ENCODE measurements around the gene GRIK4.
"Not testable (repeated sequence)": the region's sequence is repeated elsewhere in the genome, so short reads cannot be mapped to it uniquely, and the experiment has no call there.

GRIK4 gene

DNA sequence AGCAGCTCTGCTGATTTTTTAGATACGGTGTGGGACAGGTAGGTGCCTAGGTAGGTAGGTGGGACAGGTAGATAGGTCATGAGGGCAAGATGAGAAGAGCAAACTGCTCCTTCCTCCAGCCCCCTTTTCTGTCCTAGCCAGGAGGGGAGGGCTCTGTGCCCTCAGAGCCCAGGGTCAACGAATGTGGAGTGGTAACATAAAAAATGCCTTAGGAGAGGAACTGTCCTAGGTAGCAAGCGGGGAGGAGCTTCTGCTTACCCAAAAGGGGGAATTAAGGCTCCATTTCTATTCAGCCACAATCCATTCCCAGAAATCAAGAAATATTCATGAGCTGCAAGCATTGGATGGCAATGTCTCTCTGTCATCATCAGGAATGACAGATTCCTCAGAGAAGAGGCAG is 234.8 kb downstream of the GRIK4 start:
- no peak for DNase-seq (ENCODE audit: low spot score)

GRCh38 chr11:120746836-120747609 is 235.5 kb downstream of the GRIK4 start:
- DNase-seq (ENCODE audit: low spot score), result peak; percentile 89

DNA sequence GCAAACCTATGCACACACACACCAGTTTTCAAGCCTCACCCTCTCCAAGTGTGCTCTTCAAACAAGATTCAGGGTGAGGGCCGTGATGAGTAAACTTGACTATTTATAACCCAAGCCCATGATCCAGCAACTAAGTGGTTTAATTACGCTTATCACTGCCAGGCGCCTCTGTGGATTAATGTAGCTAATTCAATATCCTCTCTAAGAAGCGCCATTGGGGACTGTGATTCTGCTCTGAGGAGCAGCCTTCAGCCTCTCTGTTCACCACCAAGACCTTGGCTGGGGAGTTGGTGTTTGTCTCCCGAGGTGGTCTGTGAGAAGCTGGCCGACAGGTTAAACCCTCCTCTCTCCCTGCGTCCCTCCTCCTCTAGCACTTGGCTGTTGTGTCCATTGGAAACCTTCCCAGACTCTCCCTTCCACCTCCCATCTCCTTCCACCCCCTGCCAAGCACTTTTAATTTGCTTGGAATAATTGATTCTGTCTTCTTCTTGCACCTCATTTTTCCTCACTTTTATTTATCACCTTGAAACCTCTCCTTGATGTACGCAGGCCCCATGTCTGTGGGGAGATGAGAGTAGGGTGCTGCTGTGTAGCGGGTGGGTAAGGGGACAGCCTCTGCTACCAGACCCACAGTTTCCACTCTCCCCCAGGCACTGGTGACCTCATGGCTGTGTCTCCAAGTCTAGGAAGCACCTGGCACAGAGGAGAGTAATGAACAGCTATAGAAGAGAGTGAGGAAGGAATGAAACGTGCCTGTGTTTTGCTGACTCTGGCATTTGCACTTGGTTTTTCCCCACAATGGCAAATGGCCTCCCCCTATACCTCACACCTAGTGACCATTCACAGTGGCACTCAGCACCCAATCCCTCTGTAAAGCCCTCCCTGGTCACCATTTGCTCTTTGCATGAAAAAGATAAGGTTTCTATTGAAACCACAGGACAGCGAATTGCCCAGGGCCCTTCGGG is 236.6 kb downstream of the GRIK4 start:
- peak; percentile 71 for DNase-seq (ENCODE audit: low spot score)

DNA sequence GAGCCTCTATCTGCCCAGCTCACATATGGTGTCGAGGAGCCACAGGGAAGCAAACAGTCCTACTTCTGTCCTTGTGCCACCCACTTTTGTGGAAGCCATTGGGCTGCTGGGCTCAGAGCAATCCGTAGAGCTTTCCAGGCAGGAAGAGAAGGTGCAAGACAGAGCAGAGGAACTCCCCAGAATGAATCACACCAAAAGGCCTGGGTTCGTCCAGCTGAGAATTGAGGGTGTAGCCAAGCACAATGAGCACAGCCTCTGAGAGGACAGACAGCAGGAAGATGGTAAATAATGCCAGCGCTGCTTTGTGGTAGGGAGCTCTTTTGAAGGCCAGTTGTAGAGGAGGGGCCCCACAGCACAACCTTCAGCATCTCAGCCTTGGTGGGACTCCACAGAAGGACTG is 237.8 kb downstream of the GRIK4 start:
- no peak for DNase-seq (ENCODE audit: low spot score)

DNA sequence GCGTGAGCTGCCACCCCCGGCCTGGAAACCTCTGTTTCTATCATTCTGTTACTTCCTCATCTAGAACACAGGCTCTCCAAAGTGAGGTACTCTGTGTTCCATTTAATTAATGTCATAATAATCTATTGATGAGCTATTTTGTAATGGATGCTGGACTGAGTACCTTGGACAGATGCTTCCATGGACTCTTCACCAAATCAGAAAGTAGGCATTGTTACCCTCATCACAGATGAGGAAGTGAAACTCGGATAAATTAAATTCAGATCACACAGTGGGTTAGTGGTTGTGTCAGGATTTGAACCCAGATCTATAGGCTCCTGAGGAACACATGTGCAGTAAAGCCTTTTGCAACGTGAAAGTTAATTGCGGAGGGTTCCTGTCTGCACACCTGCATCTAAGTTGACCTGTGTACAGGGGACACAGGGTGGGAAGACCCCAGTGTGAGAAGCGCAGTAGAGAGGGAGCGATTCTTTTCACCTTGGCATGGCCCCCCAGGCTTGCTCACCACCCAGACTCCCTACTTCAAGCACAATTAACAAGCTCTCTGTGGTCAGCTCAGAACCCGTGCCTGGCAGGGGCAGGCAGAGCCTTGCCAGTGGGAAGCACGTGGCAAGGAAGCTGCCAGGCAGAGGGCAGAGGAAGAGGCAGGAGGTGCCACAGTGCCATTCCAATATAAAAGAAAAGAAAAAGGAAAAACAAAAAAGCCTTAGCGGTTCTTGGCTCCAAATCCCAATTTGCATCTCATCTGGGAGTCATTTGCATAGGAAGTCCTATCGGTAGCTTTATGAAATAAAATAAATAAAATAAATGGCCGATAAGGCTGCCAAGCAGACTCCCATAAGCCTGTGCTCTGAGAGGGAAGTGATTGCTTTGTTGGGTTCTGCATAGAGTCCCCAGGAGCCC is 239.3 kb downstream of the GRIK4 start:
- DNase-seq (ENCODE audit: low spot score), result no peak

DNA sequence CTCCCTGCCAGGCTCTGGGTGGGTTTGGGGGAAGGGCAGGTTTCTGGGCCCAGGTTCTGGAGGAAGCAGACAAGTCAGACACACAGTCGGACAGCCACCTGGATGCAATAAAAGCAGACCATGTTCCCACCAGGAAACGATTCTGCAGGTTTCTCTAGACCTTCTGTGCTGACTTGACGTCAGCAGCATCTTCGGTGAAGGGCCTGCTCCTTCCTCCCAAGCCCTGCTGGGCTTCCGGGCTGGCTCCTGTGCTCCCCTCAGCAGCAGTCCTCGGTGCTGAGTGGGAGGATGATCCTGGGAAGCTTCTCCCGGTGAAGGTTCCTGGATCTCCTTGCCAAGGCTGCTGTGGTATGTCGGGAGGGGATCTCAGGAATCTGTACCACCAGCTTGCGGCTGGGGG is 240.0 kb downstream of the GRIK4 start:
- DNase-seq (ENCODE audit: low spot score), result no peak

DNA sequence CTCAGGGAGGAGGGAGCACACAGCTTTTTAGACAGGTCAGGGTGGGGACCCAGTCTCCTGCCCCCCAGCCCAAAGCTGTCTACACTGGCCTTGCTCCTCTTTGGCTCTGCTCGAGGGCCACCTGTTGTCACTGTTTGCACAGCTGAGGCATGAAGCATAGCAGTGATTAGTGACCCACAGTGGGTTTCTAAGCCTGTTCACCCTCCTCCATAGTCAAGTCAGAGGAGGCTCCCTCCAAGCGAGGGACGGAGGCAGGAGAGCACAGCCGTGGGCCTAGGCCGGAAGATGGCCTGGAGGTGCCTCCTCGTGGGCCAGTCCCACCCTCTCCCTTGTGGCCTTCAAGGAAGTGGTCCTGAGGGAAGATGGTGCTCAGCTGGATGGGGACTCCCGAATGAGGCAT is 241.1 kb downstream of the GRIK4 start:
- no peak for DNase-seq (ENCODE audit: low spot score)

DNA sequence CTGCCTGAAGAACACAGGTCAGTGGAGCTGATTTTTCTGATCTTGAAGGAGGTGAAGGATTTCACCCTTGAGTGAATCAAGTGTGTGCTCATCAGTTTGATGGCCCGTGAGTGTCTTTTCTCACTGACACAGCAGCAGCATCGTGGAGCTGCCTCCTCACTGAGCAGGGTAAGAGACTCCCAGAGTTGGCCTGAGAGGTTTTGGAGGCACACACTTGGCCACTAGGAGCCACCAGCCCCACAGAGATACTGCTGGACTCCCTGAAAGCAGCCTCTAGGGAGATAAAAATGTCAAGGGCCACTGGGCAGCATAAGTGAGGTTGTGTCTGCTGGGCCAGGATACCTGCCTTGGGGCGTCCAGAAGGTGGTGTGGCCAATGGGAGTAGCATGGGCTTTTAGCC is 245.4 kb downstream of the GRIK4 start:
- DNase-seq (ENCODE audit: low spot score), result no peak

- no peak for DNase-seq (ENCODE audit: low spot score)
These were observed 247.5 kb downstream of the GRIK4 start for GRCh38 chr11:120759046-120759445.

- not testable (repeated sequence) for DNase-seq (ENCODE audit: low spot score)
These were observed 254.2 kb downstream of the GRIK4 start for GRCh38 chr11:120765710-120766109.

DNA sequence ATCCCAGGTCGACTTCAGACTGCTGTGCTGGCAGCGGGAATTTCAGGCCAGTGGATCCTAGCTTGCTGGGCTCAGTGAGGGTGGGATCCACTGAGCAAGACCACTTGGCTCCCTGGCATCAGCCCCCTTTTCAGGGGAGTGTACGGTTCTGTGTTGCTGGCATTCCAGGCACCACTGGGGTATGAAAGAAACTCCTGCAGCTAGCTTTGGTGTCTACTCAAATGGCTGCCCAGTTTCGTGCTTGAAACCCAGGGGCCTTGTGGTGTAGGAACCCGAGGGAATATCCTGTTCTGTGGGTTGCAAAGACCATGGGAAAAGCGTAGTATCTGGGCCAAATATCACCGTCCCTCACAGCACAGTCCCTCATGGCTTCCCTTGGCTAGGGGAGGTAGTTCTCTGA is 254.8 kb downstream of the GRIK4 start:
- DNase-seq (ENCODE audit: low spot score), result no peak

DNA sequence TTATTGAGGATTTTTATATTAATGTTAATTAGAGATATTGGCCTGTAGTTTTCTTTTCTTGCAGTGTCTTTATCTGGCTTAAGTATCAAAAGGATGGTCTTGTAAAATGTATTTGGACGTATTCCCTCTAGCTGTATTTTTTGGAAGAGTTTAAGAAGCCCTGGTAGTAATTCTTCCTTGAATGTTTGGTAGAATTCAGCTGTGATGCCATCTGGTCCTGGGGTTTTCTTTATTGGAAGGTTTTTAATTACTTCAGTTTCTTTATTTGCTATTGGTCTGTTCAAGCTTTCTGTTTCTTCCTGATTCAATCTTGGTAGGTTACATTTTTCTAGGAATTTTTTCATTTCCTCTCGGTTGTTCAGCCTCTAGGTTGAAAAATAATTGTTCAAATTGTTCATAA is 257.4 kb downstream of the GRIK4 start:
- no peak for DNase-seq (ENCODE audit: low spot score)

DNA sequence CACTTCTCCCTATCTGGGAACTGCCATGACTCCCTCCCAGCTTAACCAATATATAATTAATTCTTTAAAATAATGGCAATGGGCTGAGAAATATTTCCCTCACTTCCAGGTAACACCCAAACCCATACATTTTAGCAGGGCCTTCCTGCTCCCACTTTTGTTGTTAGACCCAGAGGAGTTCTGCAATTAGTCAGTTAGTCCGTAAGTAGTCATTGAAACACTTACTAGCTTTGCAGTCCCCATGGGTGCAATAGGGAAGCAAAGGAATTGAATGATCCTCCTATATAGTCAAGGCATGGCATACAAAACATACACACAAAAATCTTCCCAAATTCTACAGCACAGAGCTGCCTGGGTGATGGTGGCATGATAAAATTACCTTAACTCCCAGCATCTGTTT is 258.4 kb downstream of the GRIK4 start:
- DNase-seq (ENCODE audit: low spot score), result no peak

- DNase-seq (ENCODE audit: low spot score), result no peak
These were observed 260.1 kb downstream of the GRIK4 start for GRCh38 chr11:120771551-120772060.

DNA sequence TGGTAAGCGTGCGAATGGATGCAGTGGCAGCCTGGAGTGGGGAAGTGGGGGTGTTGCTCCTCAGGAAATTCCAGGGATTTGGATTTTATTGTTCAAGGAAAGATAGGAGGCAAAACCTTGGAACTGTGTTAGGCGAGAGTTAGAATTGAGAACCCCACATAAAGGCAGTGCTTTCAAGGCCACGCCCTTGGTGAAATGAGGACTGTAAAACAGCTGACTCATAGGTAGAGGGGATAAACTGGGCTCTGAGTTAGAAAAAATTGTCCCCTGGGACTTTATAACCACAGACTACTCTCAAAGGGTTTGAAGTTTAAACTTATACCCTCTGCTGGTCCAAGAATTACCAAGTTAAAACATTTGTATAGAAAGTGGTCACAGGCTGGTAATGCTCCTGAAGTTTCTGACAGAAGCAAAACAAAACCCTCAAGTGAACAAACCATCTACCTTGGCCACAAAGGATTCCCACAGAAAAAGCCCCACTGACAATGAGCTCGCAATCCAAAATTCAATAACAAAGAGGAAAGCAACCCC is 262.0 kb downstream of the GRIK4 start:
- DNase-seq (ENCODE audit: low spot score), result no peak

DNA sequence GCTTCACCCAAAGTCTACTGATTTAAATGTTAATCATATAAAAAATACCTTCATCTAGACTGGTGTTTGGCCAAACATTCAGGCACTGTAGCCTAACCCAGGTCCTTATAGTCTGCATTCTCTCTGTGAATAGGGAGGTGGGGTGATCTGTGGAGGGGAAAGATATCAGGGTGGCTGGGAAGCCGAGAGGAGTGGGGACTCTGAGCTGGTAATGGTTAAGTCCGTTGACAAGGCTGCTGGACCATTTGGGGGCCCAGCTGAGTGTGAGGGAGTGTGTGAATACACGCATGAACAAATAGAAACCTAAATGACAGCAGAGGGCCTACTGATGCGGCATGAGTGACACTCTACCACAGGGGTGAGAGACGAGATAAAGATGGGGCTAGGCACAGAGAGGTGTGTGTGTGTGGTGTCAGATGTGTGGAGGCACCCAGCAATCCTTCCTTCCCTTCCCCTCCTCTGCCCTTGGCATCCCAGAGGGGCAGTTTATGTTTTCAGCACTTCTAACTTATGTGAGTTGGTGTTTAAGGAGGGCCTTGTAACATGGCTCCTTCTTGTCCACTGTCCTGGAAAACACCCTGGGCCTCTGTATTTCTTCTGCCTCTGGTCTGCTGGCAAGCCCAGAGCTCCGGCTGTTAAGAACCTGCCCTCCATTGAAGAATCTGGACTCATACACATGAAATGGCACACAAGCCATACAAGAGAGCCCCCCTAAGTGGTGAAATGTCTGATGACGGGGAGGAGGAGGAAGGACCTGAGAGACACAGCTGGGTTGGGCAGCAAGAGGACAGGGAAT is 263.2 kb downstream of the GRIK4 start:
- DNase-seq (ENCODE audit: low spot score), result no peak

DNA sequence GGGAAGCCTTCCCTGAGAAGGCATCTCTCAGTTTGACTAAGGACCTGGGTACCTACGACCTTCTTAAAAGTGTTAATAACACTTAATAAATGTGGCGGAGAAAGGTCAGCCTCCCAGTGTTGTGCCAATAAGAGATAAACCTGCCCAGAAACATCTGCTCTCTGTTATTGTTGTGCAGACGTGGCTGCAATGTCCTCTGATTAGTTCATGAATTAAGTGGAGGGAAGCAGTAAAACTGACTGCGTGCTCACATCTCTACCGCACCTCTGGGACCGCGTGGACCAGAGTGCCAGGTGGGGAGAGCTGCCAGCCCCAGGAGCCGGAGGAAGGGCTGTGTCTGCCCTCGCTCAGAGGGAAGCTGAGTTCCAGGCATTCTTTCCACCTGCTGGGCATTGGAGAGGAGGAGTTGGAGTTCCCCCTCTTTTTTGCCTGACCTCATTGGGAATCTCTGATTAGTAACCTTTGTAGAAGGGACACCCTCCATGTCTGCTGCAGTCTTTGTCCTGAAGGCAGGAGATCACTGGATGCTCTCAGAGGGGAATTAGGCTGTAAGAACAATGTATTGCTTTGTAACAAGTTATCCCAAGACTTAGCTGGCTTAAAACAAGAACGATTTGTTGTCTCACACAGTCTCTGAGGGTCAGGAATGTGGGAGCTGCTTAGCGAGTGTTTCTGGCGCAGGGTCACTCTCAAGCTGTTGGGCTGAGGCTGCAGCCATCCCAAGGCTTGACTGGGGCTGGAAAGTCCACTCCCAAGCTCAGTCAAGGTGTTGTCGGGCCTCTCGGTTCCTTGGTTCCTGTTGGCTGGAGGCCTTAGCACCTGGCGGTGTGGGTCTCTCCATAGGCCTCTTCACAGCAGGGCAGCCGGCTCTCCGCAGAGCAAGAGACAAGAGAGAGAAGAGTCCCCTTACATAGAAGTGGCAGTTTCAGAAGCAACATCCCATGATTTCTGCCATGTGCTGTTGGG is 264.7 kb downstream of the GRIK4 start:
- DNase-seq (ENCODE audit: low spot score), result no peak

DNA sequence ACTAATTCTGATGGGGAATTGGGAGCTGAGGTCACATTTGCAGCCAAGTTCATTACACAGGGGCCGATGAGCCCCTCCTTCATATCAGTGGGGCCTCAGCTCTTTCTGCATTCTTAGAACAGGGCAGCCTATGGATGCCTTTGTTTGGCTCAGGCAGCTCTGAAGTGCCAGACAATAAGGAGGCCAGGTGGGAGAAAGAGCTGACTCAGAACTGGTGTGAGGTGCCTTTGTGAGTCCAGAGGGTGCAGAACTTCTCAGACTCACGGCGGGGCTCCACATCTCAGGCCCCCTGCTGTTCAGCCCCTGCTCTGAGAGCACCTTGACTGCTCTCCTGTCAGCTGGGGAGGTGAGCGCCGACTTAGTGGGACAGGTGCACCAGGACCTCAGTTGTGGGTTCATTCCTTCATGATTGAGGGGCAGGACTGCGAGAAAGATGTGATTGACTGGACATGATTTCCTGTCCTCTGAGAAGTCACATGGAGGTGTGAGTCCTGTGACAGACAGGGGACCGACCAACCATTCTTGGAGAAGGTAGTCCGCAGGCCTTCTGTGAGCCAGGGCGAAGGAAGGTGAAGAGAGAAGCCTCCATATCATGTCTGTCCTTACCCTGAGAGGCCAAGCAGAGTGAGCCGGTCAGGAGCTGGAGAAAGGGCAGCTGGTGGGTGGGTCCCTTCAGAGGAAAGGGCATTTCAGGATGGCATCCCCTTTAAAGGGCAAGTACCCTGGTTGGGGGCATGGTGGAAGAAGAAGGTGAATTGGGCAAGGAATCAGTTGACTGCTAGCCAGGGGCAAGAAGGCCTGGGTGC is 267.3 kb downstream of the GRIK4 start:
- no peak for DNase-seq (ENCODE audit: low spot score)

DNA sequence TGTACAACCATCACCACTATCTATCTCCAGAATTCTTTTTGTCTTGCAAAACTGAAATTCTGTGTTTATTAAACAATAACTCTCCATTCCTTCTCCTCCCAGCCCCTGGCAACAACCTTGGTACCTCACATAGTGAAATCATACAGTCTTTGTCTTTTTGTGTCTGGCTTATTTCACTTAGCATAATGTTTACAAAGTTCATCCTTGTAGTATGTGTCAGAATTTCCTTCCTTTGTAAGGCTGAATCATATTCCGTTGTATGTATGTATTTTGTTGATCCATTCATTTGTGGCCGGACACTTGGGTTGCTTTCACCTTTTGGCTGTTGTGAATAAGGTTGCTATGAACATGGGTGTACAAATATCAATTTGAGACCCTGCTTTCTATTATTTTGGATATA is 268.7 kb downstream of the GRIK4 start:
- DNase-seq (ENCODE audit: low spot score), result no peak

Data from D341Med (cell line).